ENCODE measurements around the gene GTPBP3. TPM values are rescaled to one million over a fixed set of nuclear protein-coding genes. Genes with fewer than 3 reads are reported as not detected.

GTPBP3 gene
- total and polyA plus RNA-seq, 2 of the 13 experiments (the other 11 are each of a cell fraction or from before 2014, with no cell fraction given), result 17.5 to 30.0 TPM

DNA sequence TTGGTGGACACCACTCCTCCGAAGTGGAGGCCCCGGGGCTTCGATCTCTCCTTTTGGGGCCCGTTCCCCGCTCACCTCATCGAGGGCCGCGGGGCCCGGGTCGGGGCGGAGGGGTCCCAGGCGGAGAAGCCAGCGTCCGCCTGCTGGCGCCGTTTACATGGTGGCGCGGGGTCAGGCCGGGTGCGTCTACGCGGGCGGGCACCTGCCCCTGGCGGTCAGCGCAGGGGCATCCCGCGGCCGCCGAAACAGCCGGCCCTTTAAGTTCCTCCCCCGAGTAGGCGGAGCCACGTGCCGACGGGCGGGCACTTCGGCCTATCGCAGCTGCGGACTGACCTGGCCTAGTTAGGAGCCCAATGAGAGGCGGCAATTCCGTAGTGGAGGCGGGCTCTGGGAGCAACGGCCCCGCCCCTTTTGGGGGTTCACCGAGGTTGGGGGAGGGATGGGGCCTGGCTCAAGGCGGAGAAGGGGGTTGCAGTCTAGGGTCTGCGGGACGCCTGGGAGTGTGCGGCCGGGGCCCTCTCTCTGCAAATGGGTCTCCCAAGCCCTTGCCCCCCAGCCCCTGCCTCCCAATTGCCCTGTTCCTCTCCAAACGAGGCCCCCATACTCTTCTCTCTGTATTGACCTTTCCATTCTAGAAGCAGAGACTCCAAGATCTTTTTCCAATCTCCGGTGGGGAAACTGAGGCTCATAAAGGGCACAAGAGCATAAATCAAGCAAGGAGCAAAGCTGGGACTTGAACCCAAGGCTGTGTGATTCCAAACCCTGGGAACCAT is 34.0 kb upstream of the GTPBP3 start, which contains the start of gene ABHD8 (continued):
- TF ChIP-seq ZBTB40 (IDR thresholded peaks at IDR 0.05), result no peak
- no peak for TF ChIP-seq ZBTB40 (CRISPR knock-in tag; IDR thresholded peaks at IDR 0.05)
- TF ChIP-seq RARA (CRISPR knock-in tag; IDR thresholded peaks at IDR 0.05), result peak; percentile 79
- TF ChIP-seq ZNF839 (CRISPR knock-in tag; IDR thresholded peaks at IDR 0.05; ENCODE audit: borderline replicate concordance), result no peak
- no peak for TF ChIP-seq SP140L (CRISPR knock-in tag; IDR thresholded peaks at IDR 0.05; ENCODE audit: borderline replicate concordance)
- TF ChIP-seq ELF3 (CRISPR knock-in tag; IDR thresholded peaks at IDR 0.05), result 0 out of 2 replicates have a peak, but pooled peaks have one; percentile 15
- no peak for TF ChIP-seq DNMT3B (CRISPR knock-in tag; conservative IDR thresholded peaks at IDR 0.05)
- peak; percentile 79 for TF ChIP-seq THAP11 (CRISPR knock-in tag; IDR thresholded peaks at IDR 0.05)
- peak; percentile 32; the same call in 1 of the 2 replicates for TF ChIP-seq POLR2AphosphoS5 (IDR thresholded peaks at IDR 0.05; ENCODE audit: low read depth, low read length)
- TF ChIP-seq ZNF660 (CRISPR knock-in tag; IDR thresholded peaks at IDR 0.05; ENCODE audit: borderline replicate concordance, low read depth), result no peak
- TF ChIP-seq TRIM24 (CRISPR knock-in tag; IDR thresholded peaks at IDR 0.05), result no peak
- TF ChIP-seq AHR (CRISPR knock-in tag; IDR thresholded peaks at IDR 0.05), result no peak
- TF ChIP-seq, protein P1, sequence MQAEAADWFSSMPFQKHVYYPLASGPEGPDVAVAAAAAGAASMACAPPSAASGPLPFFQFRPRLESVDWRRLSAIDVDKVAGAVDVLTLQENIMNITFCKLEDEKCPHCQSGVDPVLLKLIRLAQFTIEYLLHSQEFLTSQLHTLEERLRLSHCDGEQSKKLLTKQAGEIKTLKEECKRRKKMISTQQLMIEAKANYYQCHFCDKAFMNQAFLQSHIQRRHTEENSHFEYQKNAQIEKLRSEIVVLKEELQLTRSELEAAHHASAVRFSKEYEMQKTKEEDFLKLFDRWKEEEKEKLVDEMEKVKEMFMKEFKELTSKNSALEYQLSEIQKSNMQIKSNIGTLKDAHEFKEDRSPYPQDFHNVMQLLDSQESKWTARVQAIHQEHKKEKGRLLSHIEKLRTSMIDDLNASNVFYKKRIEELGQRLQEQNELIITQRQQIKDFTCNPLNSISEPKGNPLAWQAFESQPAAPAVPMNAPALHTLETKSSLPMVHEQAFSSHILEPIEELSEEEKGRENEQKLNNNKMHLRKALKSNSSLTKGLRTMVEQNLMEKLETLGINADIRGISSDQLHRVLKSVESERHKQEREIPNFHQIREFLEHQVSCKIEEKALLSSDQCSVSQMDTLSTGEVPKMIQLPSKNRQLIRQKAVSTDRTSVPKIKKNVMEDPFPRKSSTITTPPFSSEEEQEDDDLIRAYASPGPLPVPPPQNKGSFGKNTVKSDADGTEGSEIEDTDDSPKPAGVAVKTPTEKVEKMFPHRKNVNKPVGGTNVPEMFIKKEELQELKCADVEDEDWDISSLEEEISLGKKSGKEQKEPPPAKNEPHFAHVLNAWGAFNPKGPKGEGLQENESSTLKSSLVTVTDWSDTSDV (CRISPR knock-in tag; IDR thresholded peaks at IDR 0.05), result no peak
- TF ChIP-seq BORCS8-MEF2B (CRISPR knock-in tag; IDR thresholded peaks at IDR 0.05), result no peak
- peak; percentile 61; the same call in 1 of the 2 replicates for TF ChIP-seq ZNF768 (CRISPR knock-in tag; IDR thresholded peaks at IDR 0.05)
- 0 out of 2 replicates have a peak, but pooled peaks have one; percentile 42 for TF ChIP-seq ZNF414 (CRISPR knock-in tag; IDR thresholded peaks at IDR 0.05)
